Measurements from ENCODE around the gene NEURL1B.

NEURL1B gene

GRCh38 chr5:172687940-172688339 is 46.9 kb downstream of the NEURL1B start:
- no peak for DNase-seq (ENCODE audit: low read depth)
- no peak overlapping the region for H3K4me3 ChIP-seq (ENCODE audit: control insufficient read depth, low read depth, low read length)
- no peak for TF ChIP-seq CTCF (conservative IDR thresholded peaks at IDR 0.05; ENCODE audit: control insufficient read depth, insufficient read depth, low read depth, low read length)

GRCh38 chr5:172688349-172689217 is 47.5 kb downstream of the NEURL1B start:
- H3K4me3 ChIP-seq (ENCODE audit: control insufficient read depth, low read depth, low read length), result no peak overlapping the region
- DNase-seq (ENCODE audit: low read depth), result no peak
- no peak for TF ChIP-seq CTCF (conservative IDR thresholded peaks at IDR 0.05; ENCODE audit: control insufficient read depth, insufficient read depth, low read depth, low read length)

- no peak overlapping the region for H3K4me3 ChIP-seq (ENCODE audit: control insufficient read depth, low read depth, low read length)
- no peak for TF ChIP-seq CTCF (conservative IDR thresholded peaks at IDR 0.05; ENCODE audit: control insufficient read depth, insufficient read depth, low read depth, low read length)
- no peak for DNase-seq (ENCODE audit: low read depth)
These were observed 48.1 kb downstream of the NEURL1B start for GRCh38 chr5:172689218-172689572.

- no peak for TF ChIP-seq CTCF (conservative IDR thresholded peaks at IDR 0.05; ENCODE audit: control insufficient read depth, insufficient read depth, low read depth, low read length)
- no peak for DNase-seq (ENCODE audit: low read depth)
- H3K4me3 ChIP-seq (ENCODE audit: control insufficient read depth, low read depth, low read length), result no peak overlapping the region
These were observed 48.7 kb downstream of the NEURL1B start for GRCh38 chr5:172689801-172690200.

- H3K4me3 ChIP-seq (ENCODE audit: control insufficient read depth, low read depth, low read length), result no peak overlapping the region
- TF ChIP-seq CTCF (conservative IDR thresholded peaks at IDR 0.05; ENCODE audit: control insufficient read depth, insufficient read depth, low read depth, low read length), result no peak
- DNase-seq (ENCODE audit: low read depth), result no peak
These were observed 49.4 kb downstream of the NEURL1B start for GRCh38 chr5:172690258-172691075.

GRCh38 chr5:172691886-172692285 is 50.8 kb downstream of the NEURL1B start:
- no peak for DNase-seq (ENCODE audit: low read depth)
- no peak overlapping the region for H3K4me3 ChIP-seq (ENCODE audit: control insufficient read depth, low read depth, low read length)
- no peak for TF ChIP-seq CTCF (conservative IDR thresholded peaks at IDR 0.05; ENCODE audit: control insufficient read depth, insufficient read depth, low read depth, low read length)
